T-helper 1 cell treated with Interleukin-12 subunit alpha and Interleukin-12 subunit beta and Interleukin-4 antibody, amounts not matched to agents 30 μg/mL and 1 μg/mL, for 36 hours (primary cell): ENCODE results near the gene HDAC4.

Source experiments
- H3K27ac Mint-ChIP-seq: one replicate; pipeline ENCODE4 v1.8.0; 2021; ENCODE audit warnings: mild to moderate bottlenecking, mixed read lengths
- H3K27me3 Mint-ChIP-seq: one replicate; pipeline ENCODE4 v1.8.0; 2021; ENCODE audit warnings: low read depth, mixed read lengths
- H3K36me3 Mint-ChIP-seq: one replicate; pipeline ENCODE4 v1.8.0; 2021; ENCODE audit warnings: low read depth, mixed read lengths
- H3K4me1 Mint-ChIP-seq: one replicate; pipeline ENCODE4 v1.8.0; 2021; ENCODE audit warnings: low read depth, mixed read lengths
- H3K4me3 Mint-ChIP-seq: one replicate; pipeline ENCODE4 v1.8.0; 2021; ENCODE audit warnings: mild to moderate bottlenecking, moderate library complexity, mixed read lengths
- H3K9me3 Mint-ChIP-seq: one replicate; pipeline ENCODE4 v1.8.0; 2021; ENCODE audit warnings: mixed read lengths

Gene HDAC4

DNA sequence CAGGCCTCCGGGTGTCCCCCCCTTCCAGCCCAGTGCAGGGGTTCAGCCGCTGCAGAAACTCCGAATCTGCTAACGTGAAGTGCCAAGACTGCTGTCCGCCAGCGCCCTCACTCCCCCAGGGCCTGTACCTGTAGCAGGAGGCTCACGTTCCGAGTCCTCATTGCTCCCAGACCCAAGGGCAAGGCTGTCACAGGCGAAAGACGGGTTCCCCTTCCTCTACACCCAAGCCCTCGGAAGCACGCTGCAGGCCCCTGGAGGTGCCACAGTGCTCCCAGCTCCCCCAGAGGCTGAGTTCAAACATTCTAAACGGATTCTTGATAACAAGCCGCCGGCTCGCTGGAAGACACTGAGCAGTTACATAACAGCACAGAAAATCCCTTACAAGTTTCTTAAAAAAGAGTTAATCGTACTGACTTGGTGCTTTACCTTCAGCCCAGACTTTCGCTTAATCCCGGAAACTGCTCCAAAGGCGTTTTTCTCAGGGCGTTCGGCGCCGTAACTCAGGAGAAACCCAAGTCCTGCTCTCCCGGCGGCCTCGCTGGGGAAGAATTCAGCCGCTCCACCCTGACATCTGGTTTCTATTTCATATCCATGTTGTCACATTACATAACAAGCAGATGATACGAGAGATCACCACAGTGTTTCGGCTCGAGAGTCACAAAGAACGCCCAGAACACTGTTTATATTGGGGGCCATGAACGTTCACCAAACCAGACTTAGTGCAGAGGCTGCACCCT lies 92.0 kb downstream of the HDAC4 start:
- no peak overlapping the region for H3K27ac Mint-ChIP-seq
- H3K4me1 Mint-ChIP-seq, result peaks cover 21% of the 10 kb centered on the region
- H3K36me3 Mint-ChIP-seq, result peaks cover 4% of the 10 kb centered on the region
- no peaks in the 10 kb centered on the region for H3K27me3 Mint-ChIP-seq
- no peaks in the 10 kb centered on the region for H3K9me3 Mint-ChIP-seq
- H3K4me3 Mint-ChIP-seq, result no peak overlapping the region

DNA sequence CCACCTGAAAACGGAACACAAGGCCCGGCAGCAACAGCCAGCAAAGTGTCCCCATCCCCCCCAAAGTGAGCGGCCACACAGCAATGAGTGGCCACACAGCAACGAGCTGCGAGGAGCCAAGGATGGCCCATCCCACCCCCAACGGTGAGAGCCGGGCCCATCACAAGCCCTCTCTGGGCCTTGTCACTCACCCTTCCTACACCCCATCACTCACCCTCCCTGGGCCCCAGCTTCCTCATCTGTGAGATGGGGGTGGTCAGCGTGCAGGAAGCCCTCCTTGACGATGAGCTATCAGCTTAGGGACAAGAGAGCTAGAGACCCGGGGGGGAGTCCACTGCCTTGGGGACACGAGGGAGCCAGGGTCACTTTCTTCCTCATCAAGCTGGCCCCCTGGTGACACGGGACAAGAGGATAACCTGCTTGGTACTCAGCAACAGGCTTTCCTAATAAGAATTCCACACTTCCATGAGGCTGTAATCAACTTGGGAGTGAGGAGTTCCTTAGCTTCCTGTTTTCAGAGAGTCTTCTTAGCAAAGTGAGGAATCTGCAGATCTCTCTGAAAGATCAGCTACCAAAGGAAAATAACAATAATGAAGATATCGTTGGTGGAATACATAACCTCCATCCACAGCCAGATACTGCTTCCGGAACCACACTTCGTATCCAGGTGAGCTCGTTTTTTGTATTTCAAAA lies 92.8 kb downstream of the HDAC4 start:
- Mint-ChIP-seq H3K9me3 (no peaks in the 10 kb centered on the region), H3K27ac (no peak overlapping the region), H3K4me1 (peaks cover 22% of the 10 kb centered on the region), H3K27me3 (no peaks in the 10 kb centered on the region), H3K4me3 (no peak overlapping the region), H3K36me3 (peaks cover 6% of the 10 kb centered on the region)

DNA sequence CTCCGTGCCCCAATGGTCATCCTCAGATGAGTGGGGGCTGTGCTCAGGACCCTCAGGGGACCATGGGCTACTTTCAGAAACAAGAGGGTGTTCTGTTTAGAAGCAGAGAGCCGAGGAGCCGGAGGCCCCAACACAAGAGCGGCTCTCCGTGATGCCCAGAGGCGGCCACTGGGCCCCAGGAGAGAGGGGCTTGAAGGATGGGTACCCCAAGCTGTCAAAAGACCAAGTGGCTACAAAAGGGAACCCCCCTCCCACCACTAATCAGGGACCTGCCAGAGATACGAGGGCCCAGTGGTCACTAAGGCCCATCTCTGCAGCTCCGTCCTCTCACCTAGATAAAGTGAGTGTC lies 93.6 kb downstream of the HDAC4 start:
- no peak overlapping the region for H3K4me3 Mint-ChIP-seq
- peaks cover 6% of the 10 kb centered on the region for H3K36me3 Mint-ChIP-seq
- H3K27me3 Mint-ChIP-seq, result no peaks in the 10 kb centered on the region
- H3K9me3 Mint-ChIP-seq, result no peaks in the 10 kb centered on the region
- H3K4me1 Mint-ChIP-seq, result peaks cover 22% of the 10 kb centered on the region
- no peak overlapping the region for H3K27ac Mint-ChIP-seq

DNA sequence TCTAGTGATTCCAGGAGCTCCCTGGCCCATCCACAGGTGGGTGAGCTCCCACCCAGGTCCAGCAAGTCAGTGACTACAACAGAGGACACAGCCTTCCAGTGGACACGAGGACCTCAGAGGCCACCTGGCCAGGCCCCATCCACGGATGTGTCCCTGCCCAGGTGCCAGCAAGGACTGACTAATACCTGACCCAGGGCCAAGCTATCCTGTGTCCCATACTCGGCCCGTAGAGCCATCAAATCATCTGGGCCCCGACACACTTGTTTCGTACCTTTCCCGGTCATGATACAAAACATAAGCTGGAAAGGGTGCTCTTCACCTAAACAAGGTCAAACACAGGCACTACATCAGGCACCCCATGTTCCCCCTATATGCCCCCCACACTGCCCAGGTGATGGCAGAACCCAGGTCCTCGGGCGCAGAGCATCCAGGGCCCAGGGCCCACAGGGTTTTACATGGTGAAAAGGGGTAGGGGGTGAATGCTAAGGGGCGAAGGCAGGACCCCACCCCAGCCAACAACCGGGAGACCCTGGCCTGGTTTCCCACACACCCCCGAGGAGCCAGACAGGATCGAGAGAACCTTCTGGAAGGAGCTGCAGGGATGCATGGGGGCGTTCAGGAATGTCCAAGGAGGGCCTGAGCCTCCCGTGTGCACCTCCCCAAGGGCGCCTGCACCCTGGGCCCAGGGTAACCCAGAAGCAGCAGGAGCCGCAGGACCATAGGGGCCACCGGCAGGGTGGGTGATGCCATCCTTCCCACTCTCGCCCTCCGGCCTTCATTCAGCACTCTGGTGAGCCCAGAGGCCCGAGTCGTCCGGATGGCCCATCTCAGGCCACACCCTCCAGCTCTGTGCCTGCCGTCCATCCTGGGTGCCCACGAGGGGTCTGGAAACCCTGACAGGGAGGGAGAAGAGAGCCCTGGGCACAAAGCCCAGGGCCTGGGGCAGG lies 94.3 kb downstream of the HDAC4 start:
- no peak overlapping the region for H3K27ac Mint-ChIP-seq
- peaks cover 26% of the 10 kb centered on the region for H3K4me1 Mint-ChIP-seq
- no peaks in the 10 kb centered on the region for H3K9me3 Mint-ChIP-seq

DNA sequence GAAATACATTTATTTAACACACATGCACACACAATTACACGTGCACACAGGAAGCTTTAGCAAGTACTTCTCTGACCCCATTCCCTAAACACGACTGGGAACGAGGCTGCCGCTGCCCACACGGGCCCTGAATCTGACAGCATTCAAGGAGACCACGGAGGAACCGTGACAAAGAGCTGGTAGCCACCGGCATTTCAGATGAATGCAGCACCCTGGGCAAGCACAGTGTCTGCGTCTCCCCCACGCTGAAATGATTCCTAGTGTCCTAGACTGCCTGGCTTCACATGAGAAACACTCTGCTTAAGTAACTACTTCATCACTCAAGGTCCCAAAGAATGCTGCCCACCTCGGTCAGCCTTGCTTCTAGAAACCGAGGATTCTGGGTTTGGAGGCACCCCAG lies 95.0 kb downstream of the HDAC4 start:
- no peaks in the 10 kb centered on the region for H3K27me3 Mint-ChIP-seq
- no peak overlapping the region for H3K27ac Mint-ChIP-seq
- peaks cover 28% of the 10 kb centered on the region for H3K4me1 Mint-ChIP-seq
- no peaks in the 10 kb centered on the region for H3K9me3 Mint-ChIP-seq
- peaks cover 9% of the 10 kb centered on the region for H3K36me3 Mint-ChIP-seq
- H3K4me3 Mint-ChIP-seq, result no peak overlapping the region

More for the DNA sequence above, 94.3 kb downstream of the HDAC4 start:
- H3K36me3 Mint-ChIP-seq, result peaks cover 7% of the 10 kb centered on the region
- H3K27me3 Mint-ChIP-seq, result no peaks in the 10 kb centered on the region
- no peak overlapping the region for H3K4me3 Mint-ChIP-seq

DNA sequence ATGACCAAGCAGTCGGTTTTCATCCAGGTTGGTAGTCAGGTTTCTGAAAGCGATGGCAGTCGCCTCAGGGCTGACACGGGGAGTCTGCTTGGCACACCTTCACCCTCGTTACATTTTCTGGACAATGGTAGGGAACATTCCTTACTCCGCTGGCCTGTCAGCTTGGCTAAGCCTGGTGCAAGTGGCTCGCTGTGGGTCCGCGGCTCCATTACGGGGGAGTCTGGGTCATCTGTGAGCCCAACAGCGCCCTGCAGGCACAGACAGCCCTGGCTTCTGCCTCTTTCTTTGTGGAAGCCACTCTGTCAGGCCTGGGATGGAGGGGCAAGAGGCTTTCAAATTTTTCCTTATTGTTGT lies 95.6 kb downstream of the HDAC4 start:
- H3K27ac Mint-ChIP-seq, result no peak overlapping the region
- no peaks in the 10 kb centered on the region for H3K9me3 Mint-ChIP-seq
- H3K4me3 Mint-ChIP-seq, result no peak overlapping the region
- peaks cover 9% of the 10 kb centered on the region for H3K36me3 Mint-ChIP-seq
- peaks cover 28% of the 10 kb centered on the region for H3K4me1 Mint-ChIP-seq
- no peaks in the 10 kb centered on the region for H3K27me3 Mint-ChIP-seq

DNA sequence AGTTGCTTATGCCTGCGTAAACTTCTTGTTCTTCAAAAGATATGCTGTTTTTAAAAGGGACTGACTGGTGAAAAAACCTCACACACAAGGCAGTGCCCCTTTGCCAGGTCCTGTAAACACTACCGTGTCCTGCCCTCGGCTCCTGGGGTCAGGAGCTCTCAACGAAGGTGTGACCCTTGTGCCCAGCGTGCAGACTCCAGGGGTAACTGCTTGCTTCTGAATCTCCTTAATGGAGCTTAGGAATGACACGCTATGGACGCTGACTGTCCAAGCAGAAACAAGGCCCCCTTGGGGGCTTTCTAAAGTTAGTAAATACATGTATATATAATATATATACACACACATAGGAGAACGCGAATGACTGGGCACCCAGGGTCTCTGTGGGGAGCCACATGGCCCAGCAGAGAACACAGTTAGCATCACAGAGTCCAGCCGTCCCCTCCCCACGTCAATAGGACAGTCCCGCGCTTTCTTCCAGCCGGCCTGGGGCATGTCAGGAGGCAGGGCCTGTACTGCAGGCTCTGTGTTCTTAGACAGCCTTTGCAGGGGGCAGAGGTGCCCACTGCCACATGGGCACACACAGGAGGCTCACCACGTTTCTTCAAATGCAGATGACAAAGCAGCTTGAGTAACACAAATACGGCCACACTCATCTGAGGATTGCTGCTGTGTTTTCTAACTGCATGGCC lies 96.1 kb downstream of the HDAC4 start:
- Mint-ChIP-seq H3K36me3 (peaks cover 8% of the 10 kb centered on the region), H3K27me3 (no peaks in the 10 kb centered on the region), H3K27ac (no peak overlapping the region), H3K4me1 (peaks cover 30% of the 10 kb centered on the region), H3K9me3 (no peaks in the 10 kb centered on the region), H3K4me3 (no peak overlapping the region)

DNA sequence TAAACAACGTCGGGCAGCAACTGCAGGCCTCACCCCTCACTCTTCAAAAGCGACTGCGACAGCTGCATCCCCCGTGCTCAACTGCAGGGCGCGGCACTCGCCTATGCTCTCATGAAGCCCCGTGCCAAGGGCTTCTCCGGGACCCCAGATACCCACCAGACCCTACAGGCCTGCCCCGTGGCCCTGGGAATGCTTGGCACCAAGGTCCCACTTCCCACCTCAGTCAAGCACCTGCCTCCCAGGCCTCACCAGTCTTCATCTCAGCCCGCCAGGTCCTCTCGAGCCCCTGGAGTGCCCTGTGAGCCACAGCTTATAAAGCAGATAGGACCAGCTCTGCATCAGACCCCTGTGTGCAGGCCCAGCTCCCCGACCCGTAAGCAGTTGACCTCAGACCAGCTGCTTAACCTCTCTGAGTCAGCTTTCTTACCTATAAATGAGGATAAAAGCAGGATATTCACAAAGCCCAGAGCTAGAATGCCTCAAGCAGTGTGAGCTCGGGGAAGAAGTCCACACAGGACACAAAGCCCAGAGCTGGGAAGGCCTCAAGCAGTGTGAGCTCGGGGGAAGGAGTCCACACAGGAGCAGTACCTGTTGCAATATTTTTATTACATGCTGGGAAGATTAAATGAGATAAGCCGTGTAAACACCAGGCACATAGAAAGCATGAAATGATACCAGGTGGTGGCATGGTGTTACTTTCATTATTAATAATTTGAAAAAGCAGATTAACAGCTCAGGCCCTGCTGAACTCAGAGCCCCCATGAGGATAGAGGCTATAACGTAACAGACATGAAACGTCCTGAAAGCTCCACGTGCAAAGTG lies 96.9 kb downstream of the HDAC4 start:
- Mint-ChIP-seq H3K36me3 (peaks cover 9% of the 10 kb centered on the region), H3K4me1 (peaks cover 37% of the 10 kb centered on the region), H3K27ac (peak overlapping the region; percentile 1), H3K9me3 (no peaks in the 10 kb centered on the region), H3K27me3 (no peaks in the 10 kb centered on the region), H3K4me3 (no peak overlapping the region)

DNA sequence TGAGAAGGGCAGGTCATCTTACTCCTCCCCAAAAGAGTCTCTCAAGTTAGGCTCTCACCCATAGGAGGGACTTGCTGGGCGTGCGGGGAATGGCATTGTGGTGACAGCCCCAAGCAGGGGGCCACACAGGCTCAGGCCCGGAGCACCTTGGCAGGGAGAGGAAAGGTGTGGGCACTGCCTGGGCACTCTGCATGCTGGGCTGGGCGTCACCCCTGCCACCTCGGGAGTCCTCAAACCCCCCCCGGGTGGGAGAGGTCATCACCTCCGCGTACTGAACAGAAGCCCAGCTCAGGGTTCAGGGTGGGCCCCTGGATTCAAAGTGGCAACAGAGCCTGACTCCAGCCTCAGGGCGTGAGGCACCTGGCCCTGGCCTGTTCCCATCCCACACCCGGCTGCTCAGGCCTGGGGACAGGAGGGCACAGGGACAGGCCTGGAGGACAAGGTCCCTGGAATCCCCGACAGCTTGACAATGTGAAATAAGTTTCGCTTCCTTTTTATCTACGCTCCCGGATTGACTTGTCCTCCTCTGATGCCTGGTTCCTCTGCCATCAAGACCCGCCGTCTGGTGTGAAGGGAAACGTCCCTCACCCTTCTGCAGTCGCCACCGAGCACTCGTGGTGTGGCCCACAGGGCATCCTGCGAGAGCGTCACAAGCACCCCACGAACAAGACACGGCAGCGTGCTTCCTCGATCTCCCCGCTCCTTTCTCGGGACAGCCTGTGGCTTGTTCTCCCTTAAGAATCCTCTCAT lies 97.8 kb downstream of the HDAC4 start:
- Mint-ChIP-seq H3K4me3 (no peak overlapping the region), H3K4me1 (peaks cover 45% of the 10 kb centered on the region), H3K27ac (peak overlapping the region; percentile 15), H3K9me3 (no peaks in the 10 kb centered on the region), H3K27me3 (no peaks in the 10 kb centered on the region), H3K36me3 (peaks cover 9% of the 10 kb centered on the region)

DNA sequence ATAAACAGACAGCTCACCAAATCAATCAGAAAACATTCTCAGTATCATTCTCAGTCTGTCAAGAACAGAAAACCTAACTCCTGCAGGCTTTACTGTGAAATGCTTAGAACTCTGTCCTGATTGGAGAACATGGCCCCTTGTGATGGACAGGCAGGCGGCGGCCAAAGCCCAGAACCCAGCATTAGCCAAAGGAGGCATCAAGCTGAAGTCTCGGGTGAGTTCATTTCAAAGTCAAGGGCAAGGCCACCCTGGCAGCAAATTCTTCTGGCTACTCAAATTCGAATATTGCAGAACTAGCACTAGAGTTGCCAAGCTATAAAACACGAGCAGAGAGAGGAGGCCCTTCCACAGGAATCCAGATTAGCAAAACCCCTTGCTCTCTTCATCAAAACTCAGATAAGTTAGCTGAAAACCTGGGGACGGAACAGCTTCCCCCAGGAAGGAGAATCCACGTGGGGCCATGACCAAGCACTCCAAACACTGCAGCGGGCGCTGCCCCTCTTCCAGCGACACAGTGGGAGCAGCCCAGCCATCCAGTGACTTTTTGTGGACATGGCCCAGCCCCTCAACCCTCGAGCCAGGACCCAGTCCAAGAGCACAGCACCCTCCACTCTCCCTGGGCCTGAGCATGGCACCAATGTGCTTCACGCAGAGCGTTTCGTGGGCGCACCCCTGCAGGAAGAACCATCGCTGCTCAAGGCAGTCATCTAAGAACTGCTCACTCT lies 98.6 kb downstream of the HDAC4 start:
- peaks cover 13% of the 10 kb centered on the region for H3K36me3 Mint-ChIP-seq
- H3K9me3 Mint-ChIP-seq, result no peaks in the 10 kb centered on the region
- H3K4me1 Mint-ChIP-seq, result peaks cover 48% of the 10 kb centered on the region
- H3K27ac Mint-ChIP-seq, result peak overlapping the region; percentile 15
- no peaks in the 10 kb centered on the region for H3K27me3 Mint-ChIP-seq
- H3K4me3 Mint-ChIP-seq, result no peak overlapping the region

DNA sequence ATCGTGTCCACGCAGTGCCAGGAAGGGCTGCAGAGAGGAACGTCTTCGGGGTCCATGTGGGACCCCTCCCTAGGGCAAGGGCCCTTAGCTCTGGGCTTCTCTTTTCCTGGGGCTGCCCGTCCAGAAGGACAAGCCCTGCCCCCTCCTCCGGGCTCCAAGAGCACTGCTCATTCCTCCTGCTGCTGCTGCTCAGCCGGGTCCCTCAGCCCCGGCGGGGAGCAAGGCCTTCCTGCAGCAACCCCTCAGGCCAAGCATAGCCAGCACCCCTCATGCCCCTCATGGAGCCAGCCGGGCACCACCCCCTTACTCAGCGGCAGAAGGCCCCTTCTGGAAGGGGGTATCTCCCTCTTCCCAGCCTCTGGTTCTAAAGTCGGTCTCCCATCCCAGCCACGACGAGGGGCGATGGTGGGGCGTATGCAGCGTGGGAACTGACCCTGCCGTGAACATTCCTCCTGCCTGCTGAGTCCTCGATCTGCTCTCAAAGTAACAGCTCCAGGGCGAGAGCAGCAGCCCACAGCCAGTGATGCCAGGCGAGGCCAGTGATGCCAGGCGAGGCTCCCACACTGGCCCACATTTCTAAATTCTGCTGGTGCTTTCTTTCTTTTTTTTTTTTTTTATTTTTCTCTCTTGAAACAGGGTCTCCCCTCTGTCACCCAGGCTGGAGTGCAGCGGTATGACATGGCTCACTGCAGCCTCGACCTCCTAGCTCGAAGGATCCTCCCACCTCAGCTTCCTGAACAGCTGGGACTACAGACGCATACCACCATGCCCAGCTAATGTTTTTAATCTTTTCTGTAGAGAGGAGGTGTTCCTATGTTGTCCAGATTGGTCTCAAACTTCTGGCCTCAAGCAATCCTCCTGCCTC lies 99.7 kb downstream of the HDAC4 start:
- Mint-ChIP-seq H3K27me3 (no peaks in the 10 kb centered on the region), H3K27ac (no peak overlapping the region), H3K36me3 (peaks cover 13% of the 10 kb centered on the region), H3K9me3 (no peaks in the 10 kb centered on the region), H3K4me1 (peaks cover 50% of the 10 kb centered on the region), H3K4me3 (no peak overlapping the region)

DNA sequence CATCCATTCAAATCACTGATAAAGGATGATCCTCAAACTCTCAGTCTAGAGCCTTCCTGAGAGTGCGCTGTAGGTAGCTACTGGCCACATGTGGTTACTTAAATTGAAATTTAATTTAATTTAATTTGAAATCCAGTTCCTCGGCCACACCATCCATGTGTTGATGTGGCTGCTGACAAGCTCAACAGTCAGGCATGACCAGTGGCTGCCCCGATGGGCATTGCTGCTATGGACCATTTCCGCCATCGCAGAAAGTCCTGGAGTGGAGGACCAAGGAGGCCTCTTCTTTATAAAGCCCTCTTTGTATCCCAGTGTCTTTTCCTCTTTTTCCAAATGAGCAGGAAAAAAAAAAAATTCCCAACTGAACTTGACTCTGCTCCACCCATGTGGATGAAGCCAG lies 100.6 kb downstream of the HDAC4 start:
- Mint-ChIP-seq H3K27ac (no peak overlapping the region), H3K4me3 (no peak overlapping the region), H3K9me3 (no peaks in the 10 kb centered on the region), H3K4me1 (peaks cover 54% of the 10 kb centered on the region), H3K36me3 (peaks cover 13% of the 10 kb centered on the region), H3K27me3 (no peaks in the 10 kb centered on the region)
